K562 (cell line): Measurements from ENCODE around the gene OMG. TPM values are rescaled to one million over a fixed set of nuclear protein-coding genes. Genes with fewer than 3 reads are reported as not detected.

Experiments
- ATAC-seq: fragments of 200-7000 bp; cut with Tn5 transposase; 3 replicates; pipeline ENCODE4 v1.9.1; 2020; ENCODE audit warnings: moderate library complexity
- BruUV-seq: library from RNA; stranded (reverse); fragments of 400-500 nt; replicated peaks from 2 replicates; lab custom pipeline; 2021; lab: Mats Ljungman, UMichigan
- CTCF ChIA-PET: fragments of 300-600 bp; formaldehyde crosslinking; extraction: SDS; loops from one replicate; lab custom pipeline; 2021; ENCODE audit warnings: low intra/inter-chr PET ratio; lab: Yijun Ruan, JAX
- POLR2A ChIA-PET: fragments of 300-600, 350-650 bp; sonication (Branson Sonifier 250); formaldehyde crosslinking; extraction: SDS; loops from one replicate; lab custom pipeline; 2021; ENCODE audit warnings: antibody characterized with exemption, inconsistent platforms; lab: Yijun Ruan, JAX
- DNase-seq, 4 experiments: peaks; one replicate each; pipeline versions ENCODE4 v3.0.0 to v3.0.0-alpha.2; 2011 to 2018; ENCODE audit warnings: low spot score in 3 of 4, mixed read lengths in 3 of 4; ENCODE audit errors: extremely low read depth in 1 of 4
- FAIRE-seq: peaks from 2 replicates; lab custom pipeline; 2011; peaks lifted over from hg19 to GRCh38; lab: Jason Lieb, UNC
- H2AFZ ChIP-seq: 2 replicates; pipeline ENCODE4 v1.6.0; 2011; ENCODE audit warnings: low read depth, low read length, control low read depth, inconsistent platforms
- H3K27ac ChIP-seq: fragments of 200-600 bp; 3 replicates; pipeline ENCODE4 v1.8.0; 2011; ENCODE audit warnings: low read depth, mild to moderate bottlenecking, control low read depth, inconsistent platforms, low read length, moderate library complexity, mixed read lengths; ENCODE audit errors: extremely low read depth
- H3K27me3 ChIP-seq, 2 experiments: fragments of 300-600 bp in 1 of 2; 2 replicates in 1 of 2; 3 replicates in 1 of 2; pipeline versions ENCODE4 v1.6.0 to v1.8.0; 2011; ENCODE audit warnings: inconsistent platforms in 2 of 2, low read length in 2 of 2, mild to moderate bottlenecking in 1 of 2, mixed read lengths in 1 of 2, moderate library complexity in 1 of 2; ENCODE audit not compliant: control insufficient read depth in 2 of 2, insufficient read depth in 2 of 2
- H3K36me3 ChIP-seq: fragments of 300-600 bp; 3 replicates; pipeline ENCODE4 v1.8.0; 2011; ENCODE audit warnings: mild to moderate bottlenecking, low read length, inconsistent platforms; ENCODE audit not compliant: control insufficient read depth, insufficient read depth
- H3K4me1 ChIP-seq, 2 experiments: fragments of 200-600 bp in 1 of 2; replicated peaks in 1 of 2; 2 replicates in 1 of 2; 3 replicates in 1 of 2; pipeline versions ENCODE4 v1.5.1 to v1.8.0; 2011; ENCODE audit warnings: inconsistent platforms in 2 of 2, low read length in 2 of 2, mild to moderate bottlenecking in 1 of 2, mixed read lengths in 1 of 2, moderate library complexity in 1 of 2; ENCODE audit not compliant: control insufficient read depth in 2 of 2, insufficient read depth in 2 of 2
- H3K4me2 ChIP-seq: 2 replicates; pipeline ENCODE4 v1.6.1; 2011; ENCODE audit warnings: low read length, control low read depth, inconsistent platforms, mixed read lengths; ENCODE audit not compliant: insufficient read depth
- H3K4me3 ChIP-seq: fragments of 200-600 bp; sonication (generic), shearing (Covaris generic); 2 replicates; pipeline ENCODE4 v1.5.1; 2016; ENCODE audit warnings: control low read depth, inconsistent platforms
- H3K79me2 ChIP-seq: fragments of 200-600 bp; 3 replicates; pipeline ENCODE4 v1.8.0; 2011; ENCODE audit warnings: low read length, inconsistent platforms; ENCODE audit not compliant: control insufficient read depth, insufficient read depth
- H3K9ac ChIP-seq, 2 experiments: 2 replicates each; pipeline versions ENCODE4 v1.6.0 to v1.6.1; 2011; ENCODE audit warnings: low read depth in 2 of 2, low read length in 2 of 2, control low read depth in 1 of 2, inconsistent platforms in 1 of 2, mild to moderate bottlenecking in 1 of 2, mixed read lengths in 1 of 2; ENCODE audit not compliant: insufficient read depth in 1 of 2
- H3K9me1 ChIP-seq: one replicate; pipeline ENCODE4 v1.6.0; 2011; ENCODE audit warnings: inconsistent platforms, mild to moderate bottlenecking, low read length, moderate library complexity; ENCODE audit not compliant: control insufficient read depth, insufficient read depth
- H3K9me3 ChIP-seq: replicated peaks from 2 replicates; pipeline ENCODE4 v1.5.1; 2011; ENCODE audit warnings: low read depth, low read length, inconsistent platforms; ENCODE audit not compliant: control insufficient read depth, insufficient read depth
- H4K20me1 ChIP-seq: replicated peaks from 2 replicates; pipeline ENCODE4 v1.6.1; 2011; ENCODE audit warnings: low read length, inconsistent platforms, mixed read lengths; ENCODE audit not compliant: control insufficient read depth, insufficient read depth
- ELK3 ChIP-seq: fragments of 450-650 bp; formaldehyde crosslinking; IDR thresholded peaks from 2 replicates; pipeline ENCODE4 v1.4.0; 2020; ENCODE audit warnings: mild to moderate bottlenecking
- HBP1 ChIP-seq: fragments of 450-650 bp; formaldehyde crosslinking; IDR thresholded peaks from 2 replicates; pipeline ENCODE4 v1.4.0; 2022; ENCODE audit warnings: missing genetic modification characterization
- MBD2 ChIP-seq: sonication (generic); IDR thresholded peaks from 2 replicates; pipeline ENCODE4 v1.6.1; 2016; ENCODE audit warnings: low read depth, borderline replicate concordance
- PHF20 ChIP-seq: fragments of 450-650 bp; IDR thresholded peaks from 2 replicates; pipeline ENCODE4 v1.6.1; 2018; ENCODE audit not compliant: partially characterized antibody
- SMARCB1 ChIP-seq: IDR thresholded peaks from 2 replicates; pipeline ENCODE4 v1.6.1; 2011; ENCODE audit warnings: improper control_type of control experiment, low read depth; ENCODE audit not compliant: insufficient read length
- STAG1 ChIP-seq: sonication (generic); formaldehyde crosslinking; IDR thresholded peaks from 2 replicates; pipeline ENCODE4 v1.5.0; 2020; ENCODE audit warnings: missing genetic modification reagents, borderline replicate concordance
- TAF9B ChIP-seq: fragments of 450-650 bp; IDR thresholded peaks from 2 replicates; pipeline ENCODE4 v1.6.1; 2018; ENCODE audit warnings: mild to moderate bottlenecking; ENCODE audit not compliant: partially characterized antibody
- WHSC1 ChIP-seq: IDR thresholded peaks from one replicate; pipeline ENCODE4 v1.6.1; 2012; ENCODE audit warnings: low read length, control low read depth, inconsistent platforms
- ZFP1 ChIP-seq: fragments of 450-650 bp; formaldehyde crosslinking; IDR thresholded peaks from 2 replicates; pipeline ENCODE4 v1.4.0; 2020; ENCODE audit warnings: mild to moderate bottlenecking, mixed read lengths
- ZNF3 ChIP-seq: fragments of 250-450 bp; sonication (Bioruptor Pico); IDR thresholded peaks from 2 replicates; pipeline ENCODE4 v1.5.0; 2021; ENCODE audit warnings: mild to moderate bottlenecking, moderate library complexity
- ZNF354B ChIP-seq: fragments of 250-450 bp; sonication (Bioruptor Pico); IDR thresholded peaks from 2 replicates; pipeline ENCODE4 v1.4.0; 2020
- WGBS: fragments of 100-300 bp; shearing (Covaris generic); methylation state at CpG from one replicate; pipeline ENCODE4 v1.1.6; 2016; ENCODE audit warnings: low coverage, mixed read lengths; ENCODE audit not compliant: insufficient coverage; ENCODE audit errors: missing lambda C conversion rate; 5-methylcytosine and 5-hydroxymethylcytosine counted together
- in situ Hi-C: fragments of 300-500 bp; cut with MboI; formaldehyde crosslinking; loops from 4 replicates; pipeline ENCODE4 v1.15.0; 2018; ENCODE audit warnings: inconsistent platforms, mixed read lengths
- intact Hi-C: fragments of 100-400 bp; cut with micrococcal nuclease; formaldehyde crosslinking; loops from 2 replicates; pipeline ENCODE4 v1.14.2; 2022
- polyA plus RNA-seq, 8 experiments: library from polyadenylated mRNA; depleted of rRNA in 4 of 8; stranded (reverse) in 5 of 8; unstranded in 3 of 8; fragments of >200 nt; fragmentation: Nextera tagmentation in 2 of 8; fragmentation: Illumina TruSeq in 1 of 8; extraction: Ambion mirVana in 2 of 8; extraction: Trizol in 1 of 8; gene quantifications; 2 replicates each; pipeline versions ENCODE4 v1.2.1 to v1.2.3, GENCODE V29; 2011 to 2014; ENCODE audit warnings: inconsistent platforms in 1 of 8, missing spikeins in 1 of 8
- total RNA-seq, 7 experiments: library from RNA; depleted of rRNA in 6 of 7; stranded (reverse); fragments of >200 nt in 6 of 7; fragmentation: Illumina TruSeq in 2 of 7; extraction: Trizol in 2 of 7; gene quantifications; 2 replicates each; pipeline versions ENCODE4 v1.2.1 to v1.2.3, GENCODE V29; 2011 to 2021; ENCODE audit warnings: low replicate concordance in 1 of 7

Gene OMG
- total and polyA plus RNA-seq, 9 of the 15 experiments (the other 6 are each of a cell fraction or from before 2014, with no cell fraction given), result 0.41 TPM; not detected in 8

GRCh38 chr17:31318851-31319661 is 22.0 kb upstream of the OMG start:
- Histone ChIP-seq H3K9me3 (no peaks in the 10 kb centered on the region), H3K4me1 (peaks cover 0 to 14% of the 10 kb centered on the region in 2 experiments; a peak in 3 of 5 replicates), H2AFZ (no peak overlapping the region), H3K9ac (no peak overlapping the region), H3K9me1 (no peaks in the 10 kb centered on the region), H3K27me3 (no peaks in the 10 kb centered on the region), H3K27ac (peak overlapping the region; percentile 3; the same call in 1 of the 3 replicates), H3K4me2 (no peak overlapping the region), H3K79me2 (no peaks in the 10 kb centered on the region), H3K36me3 (no peaks in the 10 kb centered on the region; the same call in 2 of the 3 replicates), H4K20me1 (no peaks in the 10 kb centered on the region), H3K4me3 (no peak overlapping the region)
- ChIA-PET POLR2A (interaction anchor here (1.4 to 1.8 kb wide), 2 partner anchors 9 to 13 kb away, joined by 3 to 4 read pairs; no protein-coding TSS in a partner anchor), CTCF (no interaction called here)
- TF ChIP-seq ZNF354B (no peak), SMARCB1 (no peak), WHSC1 (no peak), HBP1 (CRISPR knock-in tag) (no peak), PHF20 (no peak), ELK3 (CRISPR knock-in tag) (no peak), ZNF3 (CRISPR knock-in tag) (no peak), STAG1 (CRISPR knock-in tag) (no peak), MBD2 (no peak), ZFP1 (no peak), TAF9B (no peak)
- intact Hi-C loops (no loop called here), in situ Hi-C loops (no loop called here)
- BruUV-seq, result no TSS peak
- DNase-seq, result no peak
- ATAC-seq, result no peak
- no peak for FAIRE-seq
- 57% methylated on average over 5 of the region's 5 CpGs for WGBS
